Dendritic cell treated with granulocyte-macrophage colony-stimulating factor and Interleukin-4, amounts not matched to agents 40 ng/mL and 50 ng/mL, for 4 days (primary cell): ENCODE results near the gene LMO1.

Source experiments
- H3K27ac Mint-ChIP-seq: one replicate; pipeline ENCODE4 v1.8.0; 2022; ENCODE audit warnings: mild to moderate bottlenecking, mixed read lengths
- H3K27me3 Mint-ChIP-seq: one replicate; pipeline ENCODE4 v1.8.0; 2022; ENCODE audit warnings: mild to moderate bottlenecking, mixed read lengths
- H3K36me3 Mint-ChIP-seq: one replicate; pipeline ENCODE4 v1.8.0; 2022; ENCODE audit warnings: low read depth, mixed read lengths
- H3K4me1 Mint-ChIP-seq: one replicate; pipeline ENCODE4 v1.8.0; 2022; ENCODE audit warnings: low read depth, mixed read lengths
- H3K4me3 Mint-ChIP-seq: one replicate; pipeline ENCODE4 v1.8.0; 2022; ENCODE audit warnings: mild to moderate bottlenecking, moderate library complexity, mixed read lengths
- H3K9me3 Mint-ChIP-seq: one replicate; pipeline ENCODE4 v1.8.0; 2022; ENCODE audit warnings: mixed read lengths
- intact Hi-C: fragments of 100-400 bp; cut with micrococcal nuclease; formaldehyde crosslinking; loops from one replicate; pipeline ENCODE4 v1.15.0; 2022

LMO1 gene

GRCh38 chr11:8235925-8236324, 27.8 kb downstream of the LMO1 start:
- no peaks in the 10 kb centered on the region for H3K4me1 Mint-ChIP-seq
- H3K27me3 Mint-ChIP-seq: no peaks in the 10 kb centered on the region
- intact Hi-C loops: no loop called here
- no peak overlapping the region for H3K4me3 Mint-ChIP-seq
- H3K36me3 Mint-ChIP-seq: no peaks in the 10 kb centered on the region
- no peaks in the 10 kb centered on the region for H3K9me3 Mint-ChIP-seq
- no peak overlapping the region for H3K27ac Mint-ChIP-seq

GRCh38 chr11:8234910-8235309, 28.8 kb downstream of the LMO1 start:
- H3K27me3 Mint-ChIP-seq: no peaks in the 10 kb centered on the region

DNA sequence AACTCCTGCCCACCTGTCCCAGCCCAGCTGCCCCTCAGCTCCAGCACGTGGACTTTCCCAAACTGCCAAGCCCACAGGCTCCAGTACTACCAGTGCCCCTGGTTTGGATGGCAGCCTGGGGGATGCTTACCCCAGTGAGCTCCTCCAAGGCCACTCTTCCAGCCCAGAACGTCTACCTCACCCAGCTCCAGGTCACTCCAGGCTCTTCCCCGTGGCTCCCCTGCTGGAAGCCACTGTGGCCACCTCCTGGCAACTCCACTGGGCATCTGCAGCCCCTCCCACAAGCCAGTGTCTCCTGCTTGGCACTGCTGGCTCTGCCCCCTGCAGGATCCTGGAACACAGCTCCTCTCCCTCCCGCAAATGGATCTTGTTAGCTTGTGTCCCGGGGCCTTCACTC, 29.3 kb downstream of the LMO1 start:
- no peaks in the 10 kb centered on the region for H3K36me3 Mint-ChIP-seq
- intact Hi-C loops: no loop called here
- no peak overlapping the region for H3K27ac Mint-ChIP-seq
- no peaks in the 10 kb centered on the region for H3K4me1 Mint-ChIP-seq
- H3K9me3 Mint-ChIP-seq: no peaks in the 10 kb centered on the region
- H3K27me3 Mint-ChIP-seq: no peaks in the 10 kb centered on the region
- no peak overlapping the region for H3K4me3 Mint-ChIP-seq

More at GRCh38 chr11:8234910-8235309, 28.8 kb downstream of the LMO1 start:
- no peak overlapping the region for H3K27ac Mint-ChIP-seq
- H3K4me1 Mint-ChIP-seq: no peaks in the 10 kb centered on the region
- intact Hi-C loops: no loop called here
- no peak overlapping the region for H3K4me3 Mint-ChIP-seq
- no peaks in the 10 kb centered on the region for H3K9me3 Mint-ChIP-seq
- H3K36me3 Mint-ChIP-seq: no peaks in the 10 kb centered on the region

DNA sequence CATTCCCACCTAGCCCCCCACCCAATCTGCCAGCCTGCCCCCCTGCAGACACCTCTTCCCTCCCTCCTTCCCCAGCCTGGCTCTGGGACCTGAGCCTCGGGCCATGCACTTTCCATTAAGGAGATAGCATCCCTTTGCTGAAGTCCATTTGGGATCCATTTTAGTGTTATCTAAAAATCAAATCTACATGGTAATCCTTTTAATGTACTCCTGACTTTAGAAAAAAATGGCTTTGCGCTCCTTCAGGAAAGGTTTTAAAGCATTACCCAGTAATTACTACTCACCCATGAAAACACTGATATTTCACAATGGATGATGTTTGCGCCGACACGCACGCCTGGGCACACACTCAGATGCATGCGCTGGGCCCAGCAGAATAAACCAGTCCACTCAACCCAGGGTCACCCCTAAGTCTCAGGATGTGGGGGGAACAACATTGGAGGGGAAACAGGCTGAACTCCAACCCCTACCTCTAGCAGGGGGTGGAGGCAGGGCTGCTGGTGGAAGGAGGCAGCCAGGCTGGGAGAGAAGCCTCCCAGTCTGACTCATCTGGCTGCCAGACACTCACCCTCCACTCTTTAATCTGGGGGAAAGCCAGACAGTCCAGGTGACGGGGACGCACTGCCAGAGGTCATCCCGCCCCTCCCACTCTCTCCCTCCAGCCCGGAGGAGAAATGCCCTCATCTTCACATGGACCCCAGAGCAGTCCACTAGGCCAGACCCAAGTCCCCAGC, 29.8 kb downstream of the LMO1 start:
- Mint-ChIP-seq H3K36me3 (no peaks in the 10 kb centered on the region), H3K27ac (no peak overlapping the region), H3K27me3 (no peaks in the 10 kb centered on the region), H3K9me3 (no peaks in the 10 kb centered on the region), H3K4me3 (no peak overlapping the region), H3K4me1 (no peaks in the 10 kb centered on the region)
- intact Hi-C loops: no loop called here

GRCh38 chr11:8232849-8233606, 30.6 kb downstream of the LMO1 start:
- Mint-ChIP-seq H3K4me3 (no peak overlapping the region), H3K27me3 (no peaks in the 10 kb centered on the region), H3K4me1 (no peaks in the 10 kb centered on the region), H3K27ac (no peak overlapping the region), H3K9me3 (no peaks in the 10 kb centered on the region), H3K36me3 (no peaks in the 10 kb centered on the region)
- intact Hi-C loops: no loop called here

- H3K27ac Mint-ChIP-seq: no peak overlapping the region
- no peak overlapping the region for H3K4me3 Mint-ChIP-seq
- H3K9me3 Mint-ChIP-seq: no peaks in the 10 kb centered on the region
- H3K36me3 Mint-ChIP-seq: no peaks in the 10 kb centered on the region
- no peaks in the 10 kb centered on the region for H3K27me3 Mint-ChIP-seq
- intact Hi-C loops: no loop called here
- H3K4me1 Mint-ChIP-seq: no peaks in the 10 kb centered on the region
These were observed 31.3 kb downstream of the LMO1 start for GRCh38 chr11:8232414-8232813.

- Mint-ChIP-seq H3K27me3 (no peaks in the 10 kb centered on the region), H3K27ac (no peak overlapping the region), H3K4me3 (no peak overlapping the region), H3K4me1 (no peaks in the 10 kb centered on the region), H3K36me3 (no peaks in the 10 kb centered on the region), H3K9me3 (no peaks in the 10 kb centered on the region)
- intact Hi-C loops: no loop called here
These were observed 31.7 kb downstream of the LMO1 start for GRCh38 chr11:8231979-8232378.

DNA sequence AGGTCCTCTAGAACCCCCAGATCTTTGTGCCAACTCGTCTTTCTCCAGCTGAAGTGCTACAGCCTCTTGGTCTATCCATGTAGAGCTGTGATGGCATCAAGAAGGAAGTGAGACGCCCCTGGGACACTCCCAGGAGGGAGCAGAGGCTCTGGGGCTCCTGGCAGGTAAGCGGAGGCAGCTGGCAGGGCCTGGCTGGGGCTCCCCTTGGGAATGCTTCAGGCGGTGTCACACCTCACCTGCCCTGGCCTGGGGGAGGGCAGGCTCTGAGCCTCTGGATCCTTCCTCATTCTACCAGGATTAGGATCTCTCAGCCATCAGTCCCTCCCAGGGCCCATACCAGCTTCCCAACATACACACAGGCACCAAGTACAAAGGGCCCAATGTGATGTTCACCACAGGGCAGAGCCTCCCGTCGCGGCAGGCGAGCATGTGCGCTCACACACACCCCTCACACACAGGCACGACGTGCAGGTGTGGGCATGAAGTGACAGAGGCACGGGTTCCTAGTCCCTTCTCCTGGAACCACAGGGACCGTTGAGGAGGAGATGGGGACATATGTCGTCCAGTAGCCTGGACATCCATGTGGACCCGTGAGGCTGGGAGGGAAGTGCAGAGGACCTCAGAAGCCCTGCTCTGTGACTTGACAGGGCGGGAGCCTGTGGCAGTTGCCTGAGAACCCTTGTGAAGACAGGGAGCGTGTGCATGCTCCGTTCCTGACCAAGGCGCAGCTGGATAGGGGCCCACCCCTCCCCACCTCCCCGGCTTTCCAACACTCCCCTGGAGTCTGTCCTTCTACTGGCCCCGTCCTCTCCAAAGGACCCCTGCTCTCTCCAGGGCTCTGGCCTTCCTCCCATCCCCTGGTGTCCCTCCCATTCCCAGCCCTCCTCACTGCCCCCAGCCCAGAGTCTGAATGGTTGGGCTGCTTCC, 32.5 kb downstream of the LMO1 start:
- Mint-ChIP-seq H3K9me3 (no peaks in the 10 kb centered on the region), H3K4me3 (no peak overlapping the region), H3K27ac (no peak overlapping the region), H3K36me3 (no peaks in the 10 kb centered on the region), H3K27me3 (no peaks in the 10 kb centered on the region), H3K4me1 (no peaks in the 10 kb centered on the region)
- intact Hi-C loops: no loop called here

DNA sequence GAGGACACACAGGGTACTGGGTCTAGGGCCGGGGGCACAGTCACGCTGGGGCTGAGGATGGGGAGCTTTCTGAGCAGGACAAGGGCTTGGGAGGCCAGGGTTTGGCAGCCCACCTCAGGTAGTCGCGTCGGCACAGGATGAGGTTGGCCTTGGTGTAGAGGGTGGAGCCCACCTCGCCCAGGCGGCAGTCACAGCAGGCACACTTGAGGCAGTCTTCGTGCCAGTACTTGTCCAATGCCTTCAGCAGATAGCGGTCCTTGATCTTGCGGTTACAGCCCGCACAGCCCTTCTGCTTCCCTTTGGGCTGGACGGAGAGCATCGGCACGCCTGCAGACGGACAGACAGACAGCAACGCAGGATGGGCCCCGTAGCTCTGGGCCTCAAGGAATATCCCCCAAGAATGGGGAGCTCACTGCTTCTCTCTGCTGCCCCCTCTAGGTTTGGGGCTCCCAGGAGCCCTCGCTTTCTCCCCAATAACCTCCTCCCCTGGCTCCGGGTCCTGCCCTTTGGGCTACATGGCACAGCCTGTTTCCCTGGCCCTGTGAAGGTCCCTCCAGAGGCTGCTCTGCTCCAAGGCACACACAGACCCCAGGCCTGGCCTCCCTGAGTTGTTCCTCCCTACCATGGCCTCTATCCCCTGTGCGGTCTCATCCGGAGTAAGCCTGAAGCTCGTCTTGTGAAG, 33.4 kb downstream of the LMO1 start:
- Mint-ChIP-seq H3K4me3 (no peak overlapping the region), H3K27me3 (no peaks in the 10 kb centered on the region), H3K4me1 (no peaks in the 10 kb centered on the region), H3K9me3 (no peaks in the 10 kb centered on the region), H3K36me3 (no peaks in the 10 kb centered on the region), H3K27ac (no peak overlapping the region)
- intact Hi-C loops: no loop called here

- intact Hi-C loops: loop anchor here (10.0 kb wide), 1 partner anchor 725 kb away; no protein-coding TSS in a partner anchor
- no peaks in the 10 kb centered on the region for H3K36me3 Mint-ChIP-seq
- H3K4me1 Mint-ChIP-seq: no peaks in the 10 kb centered on the region
- no peaks in the 10 kb centered on the region for H3K9me3 Mint-ChIP-seq
- peaks cover 3% of the 10 kb centered on the region for H3K27me3 Mint-ChIP-seq
- H3K27ac Mint-ChIP-seq: no peak overlapping the region
- H3K4me3 Mint-ChIP-seq: no peak overlapping the region
These were observed 34.1 kb downstream of the LMO1 start for GRCh38 chr11:8229299-8230177.

- H3K27ac Mint-ChIP-seq: no peak overlapping the region
- H3K9me3 Mint-ChIP-seq: no peaks in the 10 kb centered on the region
- intact Hi-C loops: loop anchor here (10.0 kb wide), 1 partner anchor 727 kb away; no protein-coding TSS in a partner anchor
- H3K4me1 Mint-ChIP-seq: peaks cover 5% of the 10 kb centered on the region
- peaks cover 7% of the 10 kb centered on the region for H3K27me3 Mint-ChIP-seq
- no peak overlapping the region for H3K4me3 Mint-ChIP-seq
- no peaks in the 10 kb centered on the region for H3K36me3 Mint-ChIP-seq
These were observed 35.4 kb downstream of the LMO1 start for GRCh38 chr11:8228231-8228630.

GRCh38 chr11:8227156-8228152, 36.2 kb downstream of the LMO1 start:
- no peak overlapping the region for H3K4me3 Mint-ChIP-seq
- intact Hi-C loops: loop anchor here (10.0 kb wide), 1 partner anchor 727 kb away; no protein-coding TSS in a partner anchor
- H3K27ac Mint-ChIP-seq: no peak overlapping the region
- peaks cover 7% of the 10 kb centered on the region for H3K27me3 Mint-ChIP-seq
- H3K9me3 Mint-ChIP-seq: no peaks in the 10 kb centered on the region
- H3K4me1 Mint-ChIP-seq: peaks cover 8% of the 10 kb centered on the region
- H3K36me3 Mint-ChIP-seq: no peaks in the 10 kb centered on the region
